ENCODE results near the gene NUAK2. TPM values are rescaled to one million over a fixed set of nuclear protein-coding genes. Genes with fewer than 3 reads are reported as not detected.

Gene NUAK2
- total RNA-seq, 1 experiment from 2014 or later: 1.0 TPM

- DNase-seq (ENCODE audit: low spot score): peak; percentile 37
Measured at GRCh38 chr1:205346956-205347574, 25.5 kb upstream of the NUAK2 start.

- DNase-seq (ENCODE audit: low spot score): no peak
Measured at GRCh38 chr1:205345761-205346160, 24.2 kb upstream of the NUAK2 start.

- DNase-seq (ENCODE audit: low spot score): no peak
Measured at GRCh38 chr1:205344066-205344928, 22.8 kb upstream of the NUAK2 start.

GRCh38 chr1:205343431-205344065 is 22.0 kb upstream of the NUAK2 start:
- no peak for DNase-seq (ENCODE audit: low spot score)

GRCh38 chr1:205342986-205343385 is 21.4 kb upstream of the NUAK2 start:
- DNase-seq (ENCODE audit: low spot score): no peak

DNA sequence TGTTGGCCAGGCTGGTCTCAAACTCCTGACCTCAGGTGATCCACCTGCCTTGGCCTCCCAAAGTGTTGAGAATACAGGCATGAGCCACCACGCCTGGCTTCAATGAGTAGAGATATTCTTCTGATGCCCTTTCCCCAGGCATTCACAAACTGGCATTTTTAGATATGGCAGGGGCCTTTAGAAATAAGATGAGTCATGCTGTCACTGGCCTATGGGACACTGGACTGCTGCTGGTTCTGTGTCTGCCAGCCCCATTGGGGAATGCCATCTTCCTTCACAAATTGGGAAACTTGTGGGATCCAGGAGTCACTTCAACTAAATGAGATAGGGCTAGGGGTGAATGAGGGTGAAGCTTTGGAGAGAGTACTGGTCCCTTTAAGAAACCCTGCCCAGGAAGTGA is 19.1 kb upstream of the NUAK2 start:
- no peak for DNase-seq (ENCODE audit: low spot score)

- no peak for DNase-seq (ENCODE audit: low spot score)
Measured at GRCh38 chr1:205339717-205340116, 18.2 kb upstream of the NUAK2 start.

GRCh38 chr1:205339197-205339702 is 17.7 kb upstream of the NUAK2 start:
- DNase-seq (ENCODE audit: low spot score): no peak

GRCh38 chr1:205338011-205338410 is 16.5 kb upstream of the NUAK2 start:
- DNase-seq (ENCODE audit: low spot score): no peak

GRCh38 chr1:205337481-205337880 is 15.9 kb upstream of the NUAK2 start:
- no peak for DNase-seq (ENCODE audit: low spot score)

DNA sequence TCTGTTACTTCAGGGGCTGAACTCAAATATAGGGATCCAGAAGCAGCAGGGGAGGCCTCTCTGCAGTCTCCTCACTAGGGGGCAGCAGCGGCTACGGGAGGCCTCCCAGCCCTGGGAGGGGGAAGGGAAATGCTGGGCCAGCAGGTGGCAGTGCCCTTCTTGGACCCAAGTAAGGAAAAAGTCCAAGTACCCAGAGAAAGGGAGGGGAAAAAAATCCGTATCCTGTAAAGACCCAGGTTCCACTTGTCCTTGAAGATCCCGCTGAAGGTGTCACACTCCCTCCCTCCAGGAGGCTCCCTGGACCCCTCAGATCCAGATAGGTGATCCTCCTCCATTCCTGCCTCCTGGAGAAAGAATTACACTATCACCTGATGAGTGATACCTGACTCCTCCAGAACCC is 14.1 kb upstream of the NUAK2 start:
- peak; percentile 78 for DNase-seq (ENCODE audit: low spot score)

DNA sequence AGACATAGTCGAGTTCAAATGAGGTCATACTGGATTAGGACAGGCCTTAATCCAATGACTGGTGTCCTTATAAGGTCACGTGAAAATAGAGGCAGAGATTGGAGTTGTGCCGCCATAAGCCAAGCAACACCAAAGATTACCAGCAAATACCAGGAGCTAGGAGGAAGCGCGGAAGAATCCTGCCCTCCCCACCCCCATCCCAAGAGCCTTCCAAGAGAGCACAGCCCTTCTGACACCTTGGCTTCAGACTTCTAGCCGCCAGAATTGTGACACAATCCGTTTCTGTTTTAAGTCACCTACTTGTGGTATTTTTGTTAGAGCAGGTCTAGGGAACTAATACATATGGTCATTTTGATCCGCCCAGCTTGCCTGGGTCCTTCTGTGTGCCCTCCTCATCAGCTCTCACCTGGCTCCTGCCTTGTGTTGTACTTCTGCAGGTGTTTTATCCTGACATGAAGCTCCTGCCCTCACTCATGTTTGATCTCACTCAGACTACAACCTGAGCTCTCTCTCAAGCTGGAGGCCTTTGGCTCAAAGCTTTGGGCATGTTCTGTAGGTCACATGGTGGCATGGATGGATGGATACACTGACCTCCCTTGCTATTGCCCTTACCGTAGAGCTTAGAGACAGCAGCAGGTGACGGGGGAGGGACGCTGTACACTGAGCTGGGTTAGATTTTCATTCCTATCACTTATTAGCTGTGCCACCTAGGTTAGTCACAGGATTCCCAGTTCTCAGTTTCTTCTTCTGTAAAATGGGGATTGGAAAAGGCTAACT is 10.7 kb upstream of the NUAK2 start:
- DNase-seq (ENCODE audit: low spot score): no peak

DNA sequence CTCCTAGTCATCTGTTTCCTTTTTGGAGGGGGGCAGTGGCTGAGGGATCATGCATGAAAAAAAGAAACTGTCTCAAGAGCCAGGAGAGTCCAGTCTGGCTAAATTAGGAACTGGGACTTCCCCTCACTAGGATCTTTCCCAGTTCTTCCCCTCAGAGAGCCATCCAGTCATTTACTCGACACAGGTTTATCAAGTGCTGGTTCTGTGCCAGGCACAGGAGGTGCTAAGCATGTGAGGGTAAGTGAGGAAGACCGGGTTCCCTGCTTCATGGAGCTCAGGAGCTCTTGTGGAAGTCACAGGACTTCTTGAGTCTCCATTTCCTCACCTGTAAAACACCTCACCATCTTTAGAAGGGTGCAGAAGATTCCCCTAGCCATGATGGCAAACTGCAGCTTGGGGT is 8.6 kb upstream of the NUAK2 start:
- DNase-seq (ENCODE audit: low spot score): no peak

GRCh38 chr1:205329719-205330118 is 8.2 kb upstream of the NUAK2 start:
- DNase-seq (ENCODE audit: low spot score): no peak

DNA sequence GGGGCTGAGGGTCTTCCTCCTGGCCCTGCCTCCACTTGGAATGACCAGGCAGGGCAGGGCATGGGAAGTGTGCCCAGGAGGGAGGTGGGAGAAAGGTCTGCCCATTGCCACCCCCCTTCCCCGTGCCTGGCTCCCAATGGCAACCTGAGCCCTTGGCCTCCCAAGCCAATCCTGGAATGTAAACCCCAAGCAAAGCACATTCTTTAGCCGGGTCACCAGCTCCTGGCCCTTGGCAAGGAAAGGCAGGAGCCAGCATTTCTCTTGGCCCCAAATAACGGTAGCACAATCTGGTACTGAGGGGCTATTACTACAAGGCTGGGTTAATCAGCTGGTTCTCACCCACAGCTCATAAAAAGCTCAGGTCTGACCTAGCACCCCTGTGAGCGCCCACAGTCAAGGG is 6.9 kb upstream of the NUAK2 start:
- no peak for DNase-seq (ENCODE audit: low spot score)

DNA sequence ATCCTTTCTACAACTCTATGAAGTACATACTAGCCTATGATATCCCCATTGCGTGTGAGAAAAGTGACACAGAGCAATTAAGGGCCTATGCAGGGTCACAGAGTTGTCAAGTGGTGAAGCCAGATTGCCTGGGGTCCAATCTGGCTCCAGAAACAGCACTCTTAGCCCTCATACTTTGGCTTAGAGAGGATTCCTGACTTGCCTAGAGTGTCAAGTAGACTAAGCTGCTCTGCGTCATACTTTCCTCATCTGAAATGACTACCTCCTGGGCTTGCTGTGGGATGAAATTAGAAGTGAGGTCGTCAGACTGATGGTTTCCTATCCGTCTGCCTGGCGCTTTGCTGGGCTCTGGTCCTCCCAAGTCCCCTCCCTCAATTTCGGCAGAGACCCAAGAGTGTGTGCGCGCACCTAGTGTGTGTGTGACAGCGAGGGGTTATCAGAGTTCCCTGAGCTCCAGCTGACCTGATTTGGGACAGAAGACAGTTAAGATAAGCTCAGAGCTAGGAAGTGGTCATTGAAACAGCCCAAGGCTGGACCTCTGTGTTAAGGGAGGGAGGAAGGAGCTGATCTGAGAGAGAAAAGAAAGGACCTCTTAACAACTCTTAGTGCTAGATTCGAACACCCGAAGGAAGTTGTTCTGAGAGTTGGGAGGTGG is 5.4 kb upstream of the NUAK2 start:
- DNase-seq (ENCODE audit: low spot score): no peak

DNA sequence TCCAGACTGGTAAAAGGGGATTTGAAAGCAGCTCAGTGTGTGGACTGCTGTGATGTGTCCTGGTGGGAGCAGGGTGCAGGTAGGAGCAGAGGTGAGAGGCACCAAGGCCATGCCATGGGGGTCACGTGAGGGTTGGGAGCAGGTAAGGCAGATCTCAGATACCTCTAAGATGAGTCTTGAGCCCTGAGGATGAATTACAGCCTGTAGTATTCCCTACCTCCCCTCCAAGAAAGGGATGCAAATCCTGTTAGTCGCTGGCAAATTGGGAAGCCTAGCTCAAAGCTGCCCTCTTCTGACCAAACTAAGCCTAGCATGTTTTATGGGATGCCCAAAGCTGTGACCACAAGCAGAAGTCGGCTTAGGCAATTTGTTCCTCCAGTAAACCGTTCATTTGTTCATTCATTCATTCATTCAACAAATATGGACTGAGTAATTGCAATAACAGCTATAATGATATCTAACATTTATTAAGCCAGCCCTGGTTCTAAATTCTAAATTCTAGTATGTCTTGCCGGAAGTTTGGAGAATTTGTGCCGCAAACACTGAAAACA is 3.9 kb upstream of the NUAK2 start:
- DNase-seq (ENCODE audit: low spot score): peak; percentile 65

- no peak for DNase-seq (ENCODE audit: low spot score)
Measured at GRCh38 chr1:205324781-205325180, 3.2 kb upstream of the NUAK2 start.

GRCh38 chr1:205323794-205324193 is 2.2 kb upstream of the NUAK2 start:
- DNase-seq (ENCODE audit: low spot score): no peak

GRCh38 chr1:205321959-205322283 is 376 bp upstream of the NUAK2 start:
- DNase-seq (ENCODE audit: low spot score): no peak
